Right renal cortex interstitium (tissue), 3 donors: Measurements from ENCODE around the gene GADL1. TPM values are rescaled to one million over a fixed set of nuclear protein-coding genes. Genes with fewer than 3 reads are reported as not detected.

Experiments used
- DNase-seq, 3 donors: peaks; one replicate each; pipeline ENCODE4 v3.0.0-alpha.2; 2013; ENCODE audit warnings: low read depth in 3 of 3, low spot score in 2 of 3
- polyA plus RNA-seq, 3 donors: library from polyadenylated mRNA; unstranded; fragments of 120-200 nt; gene quantifications; one replicate each; pipeline ENCODE4 v1.2.1, GENCODE V29; 2013; ENCODE audit not compliant: insufficient read length in 3 of 3

Gene GADL1
- polyA plus RNA-seq, 3 donors: 2.4 to 2.6 (median 2.6) TPM

GRCh38 chr3:30681649-30682211, 212.7 kb downstream of the GADL1 start:
- no peak for DNase-seq

- no peak for DNase-seq
These were observed 213.4 kb downstream of the GADL1 start for GRCh38 chr3:30680789-30681648.

GRCh38 chr3:30679045-30679444, 215.4 kb downstream of the GADL1 start:
- no peak for DNase-seq

DNA sequence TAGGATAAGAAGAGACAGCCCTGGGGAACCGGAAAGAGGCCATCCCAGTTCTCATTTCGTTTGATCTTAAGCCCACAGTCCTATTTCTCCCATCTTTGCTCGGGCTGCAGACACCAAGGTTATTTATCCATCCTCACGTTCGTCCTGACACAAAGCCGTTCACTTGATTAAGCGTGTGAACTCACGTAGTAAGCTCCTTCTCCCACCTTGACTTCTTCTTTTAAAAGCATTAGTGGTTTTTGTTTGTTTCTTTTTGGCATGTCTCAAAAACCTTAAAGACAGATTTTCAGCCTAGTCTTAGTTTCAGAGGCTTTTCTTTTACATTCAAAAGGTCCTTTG, 217.1 kb downstream of the GADL1 start:
- DNase-seq: no peak

DNA sequence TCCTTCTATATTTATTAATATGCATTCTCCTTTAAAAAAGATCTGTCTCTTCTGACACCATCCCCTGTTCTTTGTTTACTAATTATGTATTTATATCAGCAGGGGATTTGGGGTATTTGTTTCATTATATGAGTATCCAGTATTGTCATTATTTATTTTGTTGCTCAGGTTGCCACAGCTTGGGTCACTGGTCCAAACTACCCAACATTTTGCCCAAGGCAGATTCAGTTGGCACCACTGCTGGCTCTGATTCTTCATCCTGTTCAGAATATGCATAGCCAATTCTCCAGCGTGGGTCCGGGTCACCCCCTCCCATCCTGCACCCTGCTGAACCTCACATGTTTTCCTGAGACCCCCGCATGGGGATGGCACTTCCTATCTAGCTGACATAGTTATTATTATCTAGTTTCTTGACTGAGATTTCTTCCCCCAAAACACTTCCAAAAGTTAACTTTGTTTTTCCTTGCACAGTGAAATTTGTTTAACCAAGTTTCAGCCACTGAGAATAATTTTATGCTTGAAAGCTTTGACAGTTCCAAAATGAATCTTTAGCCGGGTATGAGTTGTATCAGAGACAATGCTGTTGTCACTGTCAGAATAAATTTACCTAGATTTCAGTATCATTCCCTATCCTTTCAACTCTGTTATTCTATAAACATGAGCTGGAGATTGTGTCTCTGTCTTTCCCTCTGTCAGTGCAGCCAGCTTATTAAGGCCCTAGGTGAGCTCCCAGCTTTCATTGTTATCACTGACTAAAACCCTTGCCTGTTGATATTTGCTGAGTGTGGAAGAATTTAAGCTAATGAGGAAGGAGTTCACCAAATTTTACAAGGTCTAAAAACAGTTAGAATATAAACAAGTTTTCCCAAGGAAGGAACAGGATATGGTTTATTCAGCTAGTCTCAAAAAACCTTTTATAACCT, 217.8 kb downstream of the GADL1 start:
- DNase-seq: no peak
